Measurements from ENCODE around the gene PLEKHF1. TPM values are rescaled to one million over a fixed set of nuclear protein-coding genes. Genes with fewer than 3 reads are reported as not detected.

The PLEKHF1 gene
- polyA plus RNA-seq, 3 donors = 0.11 to 0.29 (median 0.26) TPM

DNA sequence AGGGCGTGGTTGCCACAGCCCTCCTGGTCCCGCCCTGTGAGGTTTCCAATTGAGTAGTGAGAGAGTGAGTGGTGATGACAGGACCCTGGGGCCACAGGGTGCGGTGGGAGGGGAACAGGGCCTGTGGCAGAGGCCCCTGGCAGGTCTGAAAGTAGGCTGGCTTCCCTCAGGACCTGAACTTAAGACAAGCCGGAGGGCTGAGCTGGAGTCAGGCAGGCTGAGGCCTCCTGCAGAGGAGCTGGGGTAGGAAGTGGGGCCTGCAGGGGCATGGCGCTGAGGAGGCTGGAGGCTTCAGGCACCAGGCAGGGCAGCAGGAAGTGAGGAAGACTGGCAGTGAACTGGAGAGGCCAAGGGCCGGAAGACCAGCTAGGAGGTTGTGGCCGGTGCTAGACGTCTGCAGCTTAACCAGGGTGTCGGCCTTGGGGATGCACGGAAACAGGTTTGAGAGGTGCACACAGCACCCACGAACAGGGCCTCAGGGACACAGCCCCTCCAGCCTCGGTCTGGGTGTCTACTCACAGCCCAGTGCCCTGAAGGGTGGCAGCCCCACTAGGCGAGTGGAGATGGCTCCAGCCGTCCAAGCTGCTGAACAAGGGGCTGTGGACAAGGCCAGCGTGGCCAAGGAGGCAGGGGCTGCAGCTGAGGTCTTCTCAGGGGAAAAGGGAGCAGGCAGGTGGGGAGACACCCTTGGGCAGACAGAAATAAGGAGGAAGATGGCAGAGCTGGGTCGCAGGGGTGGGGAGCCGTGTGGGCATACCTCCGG, 41.4 kb upstream of the PLEKHF1 start:
- 83% methylated on average over 17 of the region's 18 CpGs for WGBS (ENCODE audit: insufficient coverage)
- Histone ChIP-seq H4K20me1 (ENCODE audit: insufficient read depth, low read length) (no peaks in the 10 kb centered on the region), H3K79me2 (ENCODE audit: insufficient read depth, low read length) (no peaks in the 10 kb centered on the region), H3K9ac (ENCODE audit: insufficient read depth, low read length, poor library complexity, severe bottlenecking) (no peak overlapping the region), H2AFZ (ENCODE audit: insufficient read depth, low read depth, low read length, poor library complexity, severe bottlenecking) (no peak overlapping the region), H3K4me2 (replicated peaks; ENCODE audit: extremely low read depth, low read length, poor library complexity, severe bottlenecking) (no peak overlapping the region), H3K36me3 (replicated peaks in 1 of 2; ENCODE audit: control insufficient read depth in 1 of 2, insufficient read depth in 2 of 2, low read length in 2 of 2) (no peaks in the 10 kb centered on the region), H3K27me3 (ENCODE audit: control insufficient read depth in 2 of 2, insufficient read depth in 2 of 2, low read length in 2 of 2) (no peaks in the 10 kb centered on the region), H3K27ac (ENCODE audit: low read depth in 1 of 2, low read length in 2 of 2) (no peak overlapping the region), H3K9me3 (replicated peaks in 1 of 2; ENCODE audit: control insufficient read depth in 1 of 2, insufficient read depth in 1 of 2, low read length in 2 of 2) (no peaks in the 10 kb centered on the region), H3K4me3 (replicated peaks in 1 of 3; ENCODE audit: low read depth in 2 of 3, low read length in 3 of 3) (no peak overlapping the region), H3K4me1 (ENCODE audit: control insufficient read depth in 1 of 2, insufficient read depth in 2 of 2, low read length in 2 of 2) (no peaks in the 10 kb centered on the region)
- TF ChIP-seq, protein P1, sequence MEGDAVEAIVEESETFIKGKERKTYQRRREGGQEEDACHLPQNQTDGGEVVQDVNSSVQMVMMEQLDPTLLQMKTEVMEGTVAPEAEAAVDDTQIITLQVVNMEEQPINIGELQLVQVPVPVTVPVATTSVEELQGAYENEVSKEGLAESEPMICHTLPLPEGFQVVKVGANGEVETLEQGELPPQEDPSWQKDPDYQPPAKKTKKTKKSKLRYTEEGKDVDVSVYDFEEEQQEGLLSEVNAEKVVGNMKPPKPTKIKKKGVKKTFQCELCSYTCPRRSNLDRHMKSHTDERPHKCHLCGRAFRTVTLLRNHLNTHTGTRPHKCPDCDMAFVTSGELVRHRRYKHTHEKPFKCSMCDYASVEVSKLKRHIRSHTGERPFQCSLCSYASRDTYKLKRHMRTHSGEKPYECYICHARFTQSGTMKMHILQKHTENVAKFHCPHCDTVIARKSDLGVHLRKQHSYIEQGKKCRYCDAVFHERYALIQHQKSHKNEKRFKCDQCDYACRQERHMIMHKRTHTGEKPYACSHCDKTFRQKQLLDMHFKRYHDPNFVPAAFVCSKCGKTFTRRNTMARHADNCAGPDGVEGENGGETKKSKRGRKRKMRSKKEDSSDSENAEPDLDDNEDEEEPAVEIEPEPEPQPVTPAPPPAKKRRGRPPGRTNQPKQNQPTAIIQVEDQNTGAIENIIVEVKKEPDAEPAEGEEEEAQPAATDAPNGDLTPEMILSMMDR (IDR thresholded peaks at IDR 0.05) = no peak
- peak overlapping the region in 1 of 2 donors; percentile 16 for H3K4me3 Mint-ChIP-seq
- no peaks in the 10 kb centered on the region for H3K36me3 Mint-ChIP-seq
- no peak for DNase-seq
- peaks cover 5 to 11% (median 10%) of the 10 kb centered on the region in 3 donors for H3K27me3 Mint-ChIP-seq (ENCODE audit: low read depth in 3 of 3)
- peaks cover 5% of the 10 kb centered on the region for H3K4me1 Mint-ChIP-seq
- H3K9me3 Mint-ChIP-seq = no peaks in the 10 kb centered on the region
- no peak overlapping the region for H3K27ac Mint-ChIP-seq
- intact Hi-C loops (cut with micrococcal nuclease) = no loop called here

DNA sequence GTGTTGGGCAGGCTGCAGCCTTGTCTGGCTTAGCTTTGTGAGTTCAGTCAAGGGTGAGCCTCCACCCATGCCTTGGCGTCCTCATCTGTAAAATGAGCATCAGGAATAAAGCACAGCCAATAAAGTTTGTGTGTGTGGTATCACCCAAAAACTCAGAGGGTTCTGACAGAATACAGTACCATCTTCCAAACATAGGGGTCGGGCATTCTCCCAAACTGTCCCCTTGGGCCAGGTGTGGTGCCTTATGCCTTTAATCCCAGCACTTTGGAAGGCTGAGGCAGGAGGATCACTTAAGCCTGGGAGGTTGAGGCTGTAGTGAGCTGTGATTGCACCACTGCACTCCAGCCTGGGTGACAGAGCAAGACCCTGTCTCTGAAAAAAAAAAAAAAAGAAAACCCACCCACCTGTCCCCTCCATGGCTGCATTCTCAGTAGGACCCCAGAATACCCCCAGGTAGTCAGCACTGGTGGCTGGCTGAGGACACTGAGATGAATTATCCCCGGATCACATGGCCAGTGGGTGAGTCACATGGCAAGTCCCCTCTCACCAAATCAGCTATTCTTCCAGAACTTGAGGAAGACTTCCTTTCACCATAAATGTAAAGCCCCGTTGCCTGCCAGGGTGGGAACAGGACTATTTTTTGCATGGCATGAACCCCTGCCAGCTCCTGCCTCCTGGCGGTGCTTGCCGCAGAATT, 40.6 kb upstream of the PLEKHF1 start:
- 100% methylated on average over 1 of the region's 6 CpGs for WGBS (ENCODE audit: insufficient coverage)
- H3K27me3 ChIP-seq (ENCODE audit: control insufficient read depth in 2 of 2, insufficient read depth in 2 of 2, low read length in 2 of 2) = no peaks in the 10 kb centered on the region
- H3K4me1 ChIP-seq (ENCODE audit: control insufficient read depth in 1 of 2, insufficient read depth in 2 of 2, low read length in 2 of 2) = no peaks in the 10 kb centered on the region
- H3K9me3 ChIP-seq (replicated peaks in 1 of 2; ENCODE audit: control insufficient read depth in 1 of 2, insufficient read depth in 1 of 2, low read length in 2 of 2) = no peaks in the 10 kb centered on the region
- H3K36me3 Mint-ChIP-seq = no peaks in the 10 kb centered on the region
- H3K27ac Mint-ChIP-seq = no peak overlapping the region
- H3K9me3 Mint-ChIP-seq = no peaks in the 10 kb centered on the region
- no peak overlapping the region for H2AFZ ChIP-seq (ENCODE audit: insufficient read depth, low read depth, low read length, poor library complexity, severe bottlenecking)
- TF ChIP-seq, protein P1 (IDR thresholded peaks at IDR 0.05) = no peak
- no peaks in the 10 kb centered on the region for H3K36me3 ChIP-seq (replicated peaks in 1 of 2; ENCODE audit: control insufficient read depth in 1 of 2, insufficient read depth in 2 of 2, low read length in 2 of 2)
- H4K20me1 ChIP-seq (ENCODE audit: insufficient read depth, low read length) = no peaks in the 10 kb centered on the region
- H3K4me1 Mint-ChIP-seq = peaks cover 5% of the 10 kb centered on the region
- H3K4me2 ChIP-seq (replicated peaks; ENCODE audit: extremely low read depth, low read length, poor library complexity, severe bottlenecking) = no peak overlapping the region
- peaks cover 5 to 11% (median 10%) of the 10 kb centered on the region in 3 donors for H3K27me3 Mint-ChIP-seq (ENCODE audit: low read depth in 3 of 3)
- no peak overlapping the region for H3K4me3 Mint-ChIP-seq
- no peak for DNase-seq
- no peak overlapping the region for H3K27ac ChIP-seq (ENCODE audit: low read depth in 1 of 2, low read length in 2 of 2)
- intact Hi-C loops (cut with micrococcal nuclease) = no loop called here
- no peaks in the 10 kb centered on the region for H3K79me2 ChIP-seq (ENCODE audit: insufficient read depth, low read length)
- no peak overlapping the region for H3K9ac ChIP-seq (ENCODE audit: insufficient read depth, low read length, poor library complexity, severe bottlenecking)
- no peak overlapping the region for H3K4me3 ChIP-seq (replicated peaks in 1 of 3; ENCODE audit: low read depth in 2 of 3, low read length in 3 of 3)
